Measurements from ENCODE around the gene HTR2C. TPM values are rescaled to one million over a fixed set of nuclear protein-coding genes. Genes with fewer than 3 reads are reported as not detected.
"Not testable (repeated sequence)": the region's sequence is repeated elsewhere in the genome, so short reads cannot be mapped to it uniquely, and the experiment has no call there.

HTR2C gene
- total and polyA plus RNA-seq, 7 donors: not detected

DNA sequence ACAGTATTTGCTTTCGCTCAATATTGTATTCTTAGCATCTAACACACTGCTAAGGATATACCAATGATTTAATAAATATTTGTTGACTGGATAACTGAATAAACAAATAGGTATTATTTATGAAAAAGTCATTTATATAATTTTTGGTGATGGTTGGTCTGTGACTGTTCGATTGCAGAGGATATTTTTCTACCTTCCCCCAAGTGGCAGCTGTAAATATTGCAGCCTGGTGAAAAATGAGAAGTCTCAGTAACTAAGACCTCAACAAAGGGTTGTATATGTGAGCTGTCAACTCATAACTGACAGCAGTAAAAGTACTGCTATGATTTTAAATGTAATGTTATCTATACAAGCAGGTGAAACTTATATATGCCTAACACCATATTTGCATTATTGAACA is 36.0 kb downstream of the HTR2C start:
- H3K9me3 ChIP-seq: no peaks in the 10 kb centered on the region
- ATAC-seq (no peak), DNase-seq (no peak)
- H3K4me3 ChIP-seq: no peak overlapping the region
- no peak overlapping the region for H3K27ac ChIP-seq
- H3K36me3 ChIP-seq (ENCODE audit: insufficient read depth in 1 of 2, low read depth in 1 of 2): no peaks in the 10 kb centered on the region
- H3K4me1 ChIP-seq: no peaks in the 10 kb centered on the region
- peaks cover 0 to 10% (median 0%) of the 10 kb centered on the region in 3 donors for H3K27me3 ChIP-seq (ENCODE audit: insufficient read depth in 3 of 3, low read length in 2 of 3)
- intact Hi-C loops (cut with DNase I): no loop called here
- TF ChIP-seq CTCF (IDR thresholded peaks at IDR 0.05): peak; percentile 23
- WGBS, 3 donors: 52 to 57% (median 53%) methylated on average over 2 of the region's 2 CpGs

- Histone ChIP-seq H3K27ac (no peak overlapping the region), H3K27me3 (ENCODE audit: insufficient read depth in 3 of 3, low read length in 2 of 3) (peaks cover 0 to 19% (median 0%) of the 10 kb centered on the region in 3 donors), H3K9me3 (no peaks in the 10 kb centered on the region), H3K36me3 (ENCODE audit: insufficient read depth in 1 of 2, low read depth in 1 of 2) (no peaks in the 10 kb centered on the region), H3K4me3 (no peak overlapping the region), H3K4me1 (no peaks in the 10 kb centered on the region)
- no peak for ATAC-seq
- DNase-seq: no peak
- intact Hi-C loops (cut with DNase I): no loop called here
- peak; percentile 22 for TF ChIP-seq CTCF (IDR thresholded peaks at IDR 0.05)
Observed at GRCh38 chrX:114626323-114626722, 42.4 kb downstream of the HTR2C start.

DNA sequence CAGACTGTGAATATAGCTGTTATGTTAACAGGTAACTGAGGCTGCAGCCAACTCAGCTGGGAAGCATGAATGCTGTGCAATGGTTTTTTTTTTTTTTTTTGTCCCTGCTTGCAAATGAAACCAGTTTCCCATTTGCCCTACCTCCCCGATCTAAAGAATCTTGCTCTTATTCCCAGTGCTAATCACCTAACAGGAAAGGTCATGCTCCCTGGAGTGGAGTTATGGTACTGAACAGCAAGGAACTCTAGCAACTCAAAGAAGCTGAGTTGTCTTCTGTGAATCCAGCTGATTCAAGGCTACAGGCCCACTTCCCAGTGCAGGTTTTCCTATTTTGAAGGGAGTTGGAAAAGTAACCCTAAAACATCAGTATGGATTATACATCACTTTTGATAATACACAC is 52.1 kb downstream of the HTR2C start:
- intact Hi-C loops (cut with DNase I): no loop called here
- Histone ChIP-seq H3K4me3 (no peak overlapping the region), H3K27ac (no peak overlapping the region), H3K27me3 (ENCODE audit: insufficient read depth in 3 of 3, low read length in 2 of 3) (peaks cover 0 to 5% (median 0%) of the 10 kb centered on the region in 3 donors), H3K9me3 (no peaks in the 10 kb centered on the region), H3K36me3 (ENCODE audit: insufficient read depth in 1 of 2, low read depth in 1 of 2) (no peaks in the 10 kb centered on the region), H3K4me1 (no peaks in the 10 kb centered on the region)
- 36 to 40% (median 38%) methylated on average over 1 of the region's 1 CpG for WGBS, 3 donors
- DNase-seq: no peak
- TF ChIP-seq CTCF (IDR thresholded peaks at IDR 0.05): no peak
- ATAC-seq: no peak

DNA sequence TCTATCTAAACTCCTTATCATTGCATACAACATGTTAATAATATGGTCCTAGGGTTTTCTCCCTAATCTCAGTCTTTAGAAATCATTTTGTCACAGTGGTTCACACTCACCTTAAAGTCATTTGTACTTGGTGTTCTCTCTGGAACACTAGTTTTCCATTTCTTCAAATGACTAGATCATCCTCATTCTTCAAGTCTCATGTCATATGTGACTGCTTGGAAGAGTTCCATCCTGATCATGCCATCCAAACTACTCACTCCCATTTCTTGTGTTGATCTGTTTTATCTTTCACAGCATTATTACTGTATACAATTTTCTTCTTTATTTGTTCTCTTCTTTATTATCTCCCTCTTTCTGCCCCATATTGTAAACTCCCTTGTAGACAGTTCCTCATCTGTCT is 66.5 kb downstream of the HTR2C start:
- H3K4me3 ChIP-seq: no peak overlapping the region
- ATAC-seq (no peak), DNase-seq (no peak)
- no peak overlapping the region for H3K27ac ChIP-seq
- no peaks in the 10 kb centered on the region for H3K9me3 ChIP-seq
- TF ChIP-seq CTCF (IDR thresholded peaks at IDR 0.05): no peak
- no peaks in the 10 kb centered on the region for H3K4me1 ChIP-seq
- H3K27me3 ChIP-seq (ENCODE audit: insufficient read depth in 3 of 3, low read length in 2 of 3): peaks cover 0 to 7% (median 0%) of the 10 kb centered on the region in 3 donors
- H3K36me3 ChIP-seq (ENCODE audit: insufficient read depth in 1 of 2, low read depth in 1 of 2): no peaks in the 10 kb centered on the region
- intact Hi-C loops (cut with DNase I): no loop called here

- Histone ChIP-seq H3K4me3 (no peak overlapping the region), H3K27me3 (ENCODE audit: insufficient read depth in 3 of 3, low read length in 2 of 3) (no peaks in the 10 kb centered on the region), H3K27ac (no peak overlapping the region), H3K4me1 (no peaks in the 10 kb centered on the region), H3K9me3 (no peaks in the 10 kb centered on the region), H3K36me3 (ENCODE audit: insufficient read depth in 1 of 2, low read depth in 1 of 2) (no peaks in the 10 kb centered on the region)
- WGBS, 3 donors: 63 to 74% (median 67%) methylated on average over 2 of the region's 2 CpGs
- no peak for TF ChIP-seq CTCF (IDR thresholded peaks at IDR 0.05)
- intact Hi-C loops (cut with DNase I): no loop called here
- DNase-seq: no peak
- no peak for ATAC-seq
Observed at GRCh38 chrX:114675365-114675764, 91.5 kb downstream of the HTR2C start.

- H3K4me1 ChIP-seq; DNase-seq; H3K27ac ChIP-seq; H3K36me3 ChIP-seq (ENCODE audit: insufficient read depth in 1 of 2, low read depth in 1 of 2); H3K9me3 ChIP-seq; ATAC-seq; intact Hi-C loops (cut with DNase I); H3K27me3 ChIP-seq (ENCODE audit: insufficient read depth in 3 of 3, low read length in 2 of 3); H3K4me3 ChIP-seq: not testable (repeated sequence)
- 85 to 88% (median 86%) methylated on average over 9 to 11 of the region's 17 CpGs for WGBS, 3 donors
Observed at GRCh38 chrX:114700533-114700932, 116.6 kb downstream of the HTR2C start.
